HepG2 (cell line): ENCODE data around the gene SLC4A2. TPM values are rescaled to one million over a fixed set of nuclear protein-coding genes. Genes with fewer than 3 reads are reported as not detected.
A peak's percentile ranks its signal among the peaks of the same experiment; 100 is the strongest.

Source experiments
- ATAC-seq: fragments of 200-7000 bp; cut with Tn5 transposase; 3 replicates; pipeline ENCODE4 v1.9.1; 2020; ENCODE audit warnings: mild to moderate bottlenecking, moderate library complexity
- BruUV-seq: library from RNA; stranded (reverse); fragments of 400-500 nt; replicated peaks from 2 replicates; lab custom pipeline; 2021; lab: Mats Ljungman, UMichigan
- CTCF ChIA-PET: fragments of 300-600 bp; formaldehyde crosslinking; extraction: SDS; loops from one replicate; lab custom pipeline; 2021; ENCODE audit warnings: low total read pairs, inconsistent platforms, low intra/inter-chr PET ratio; lab: Yijun Ruan, JAX
- POLR2A ChIA-PET: fragments of 350-600 bp; sonication (Branson Sonifier 250); formaldehyde crosslinking; loops from one replicate; lab custom pipeline; 2020; ENCODE audit warnings: antibody characterized with exemption, inconsistent platforms; lab: Yijun Ruan, JAX
- DNase-seq: peaks from one replicate; pipeline ENCODE4 v3.0.0-alpha.2; 2015; ENCODE audit warnings: low spot score
- FAIRE-seq: peaks from 3 replicates; lab custom pipeline; 2011; peaks lifted over from hg19 to GRCh38; lab: Jason Lieb, UNC
- H2AFZ ChIP-seq: one replicate; pipeline ENCODE4 v1.6.1; 2011; ENCODE audit warnings: low read length, inconsistent platforms
- H3K27ac ChIP-seq: fragments of 300-600 bp; 3 replicates; pipeline ENCODE4 v1.8.0; 2011; ENCODE audit warnings: mixed run types, mild to moderate bottlenecking, mixed read lengths, low read length, inconsistent platforms; ENCODE audit not compliant: insufficient read depth; ENCODE audit errors: extremely low read length
- H3K27me3 ChIP-seq, 2 experiments: fragments of 200-600 bp in 1 of 2; 2 replicates in 1 of 2; 3 replicates in 1 of 2; pipeline versions ENCODE4 v1.6.0 to v1.8.0; 2011; ENCODE audit warnings: low read length in 2 of 2, mild to moderate bottlenecking in 2 of 2, moderate library complexity in 2 of 2, inconsistent platforms in 1 of 2; ENCODE audit not compliant: insufficient read depth in 2 of 2, control insufficient read depth in 1 of 2
- H3K36me3 ChIP-seq, 2 experiments: fragments of 200-600 bp in 1 of 2; replicated peaks in 1 of 2; 2 replicates in 1 of 2; 3 replicates in 1 of 2; pipeline versions ENCODE4 v1.5.1 to v1.8.0; 2011; ENCODE audit warnings: low read length in 2 of 2, inconsistent platforms in 1 of 2; ENCODE audit not compliant: insufficient read depth in 2 of 2, control insufficient read depth in 1 of 2
- H3K4me1 ChIP-seq: 2 replicates; pipeline ENCODE4 v1.5.1; 2012; ENCODE audit warnings: low read length, inconsistent platforms; ENCODE audit not compliant: insufficient read depth
- H3K4me2 ChIP-seq: 2 replicates; pipeline ENCODE4 v1.6.0; 2011; ENCODE audit warnings: low read depth, low read length, inconsistent platforms
- H3K4me3 ChIP-seq, 3 experiments: fragments of 200-600 bp in 1 of 3; sonication (generic), shearing (Covaris generic) in 1 of 3; replicated peaks in 1 of 3; 2 replicates each; pipeline ENCODE4 v1.5.1; 2011 to 2016; ENCODE audit warnings: low read length in 3 of 3, inconsistent platforms in 2 of 3, low read depth in 2 of 3, mild to moderate bottlenecking in 2 of 3, control low read depth in 1 of 3, mixed read lengths in 1 of 3; ENCODE audit not compliant: insufficient read depth in 1 of 3
- H3K79me2 ChIP-seq: one replicate; pipeline ENCODE4 v1.6.1; 2011; ENCODE audit warnings: low read length, inconsistent platforms; ENCODE audit not compliant: insufficient read depth
- H3K9ac ChIP-seq: 2 replicates; pipeline ENCODE4 v1.6.0; 2011; ENCODE audit warnings: mild to moderate bottlenecking, low read depth, low read length, inconsistent platforms; ENCODE audit not compliant: insufficient read depth
- H3K9me3 ChIP-seq: 2 replicates; pipeline ENCODE4 v1.5.1; 2012; ENCODE audit warnings: mild to moderate bottlenecking, low read length
- H4K20me1 ChIP-seq: 2 replicates; pipeline ENCODE4 v1.6.0; 2011; ENCODE audit warnings: inconsistent platforms, mild to moderate bottlenecking, low read length, moderate library complexity; ENCODE audit not compliant: insufficient read depth
- PRDM15 ChIP-seq: sonication (generic); formaldehyde crosslinking; IDR thresholded peaks from 2 replicates; pipeline ENCODE4 v1.4.0; 2020; ENCODE audit warnings: missing genetic modification reagents
- ZBTB8A ChIP-seq: sonication (generic); formaldehyde crosslinking; IDR thresholded peaks from 2 replicates; pipeline ENCODE4 v1.4.0; 2020; ENCODE audit warnings: mild to moderate bottlenecking, low read depth, missing genetic modification reagents, borderline replicate concordance
- WGBS: methylation state at CpG from one replicate; pipeline ENCODE4 v1.1.6; 2017; ENCODE audit warnings: low lambda C conversion rate; 5-methylcytosine and 5-hydroxymethylcytosine counted together
- in situ Hi-C: cut with HindIII; loops from 2 replicates; pipeline ENCODE4 v1.10.0; 2017; ENCODE audit warnings: low pct_unique_long_range_greater_than_20kb; ENCODE audit not compliant: extremely low pct_ligation_motif_present
- intact Hi-C: fragments of 100-400 bp; cut with micrococcal nuclease; formaldehyde crosslinking; loops from one replicate; pipeline ENCODE4 v1.10.0; 2022; ENCODE audit not compliant: unreplicated experiment
- polyA plus RNA-seq, 8 experiments: library from polyadenylated mRNA; depleted of rRNA in 3 of 8; stranded (reverse) in 7 of 8; unstranded in 1 of 8; fragments of >200 nt; fragmentation: Illumina TruSeq in 4 of 8; extraction: Trizol in 4 of 8; gene quantifications; 2 replicates each; pipeline versions ENCODE4 v1.2.1 to v1.2.3, GENCODE V29; 2011 to 2016; ENCODE audit warnings: low read depth in 4 of 8, missing spikeins in 1 of 8, mixed read lengths in 1 of 8; ENCODE audit not compliant: insufficient read depth in 1 of 8
- total RNA-seq, 5 experiments: library from RNA; depleted of rRNA; stranded (reverse); fragments of >200 nt; fragmentation: Illumina TruSeq; extraction: Trizol; gene quantifications; 2 replicates each; pipeline ENCODE4 v1.2.3, GENCODE V29; 2016; ENCODE audit warnings: low read depth in 1 of 5

The SLC4A2 gene
- total and polyA plus RNA-seq, 2 of the 13 experiments (the other 11 are each of a cell fraction or from before 2014, with no cell fraction given) = 51.9 to 73.4 TPM

- Histone ChIP-seq H3K9me3 (no peaks in the 10 kb centered on the region), H3K9ac (no peak overlapping the region), H3K36me3 (peaks cover 8 to 42% of the 10 kb centered on the region in 2 experiments; a peak in 4 of 5 replicates), H4K20me1 (peaks cover 47% of the 10 kb centered on the region), H3K4me2 (no peak overlapping the region), H3K27me3 (no peaks in the 10 kb centered on the region), H3K4me3 (no peak overlapping the region), H3K79me2 (peaks cover 24% of the 10 kb centered on the region), H3K4me1 (peaks cover 7% of the 10 kb centered on the region), H3K27ac (no peak overlapping the region), H2AFZ (no peak overlapping the region)
- no TSS peak for BruUV-seq
- no peak for ATAC-seq
- ChIA-PET CTCF (no interaction called here), POLR2A (no interaction called here)
- no peak for FAIRE-seq
- DNase-seq = no peak
- peak; percentile 71; the same call in 1 of the 2 replicates for TF ChIP-seq PRDM15 (CRISPR knock-in tag)
- no peak for TF ChIP-seq ZBTB8A (CRISPR knock-in tag)
- intact Hi-C loops = no loop called here
- WGBS = 90% methylated on average over 6 of the region's 13 CpGs
- in situ Hi-C loops = no loop called here
Measured at GRCh38 chr7:151113344-151114150, 54.2 kb downstream of the SLC4A2 start.
